ENCODE measurements around the gene TYW3.

TYW3 gene

GRCh38 chr1:74732960-74733603 lies at the start of gene TYW3, which contains the start of gene CRYZ:
Gene TYW3, plus strand, starts transcription at chr1:74733152. Its CDS starts 93 bp downstream, at chr1:74733245.
Gene CRYZ, minus strand, starts transcription at chr1:74733050. Its CDS starts 8,229 bp downstream, at chr1:74724821.
- peak; percentile 41 to 96 (median 86) for DNase-seq

GRCh38 chr1:74683656-74684055 lies 49.3 kb upstream of the TYW3 start:
- DNase-seq: peak in 2 of 56 donors; percentile 7 to 19

GRCh38 chr1:74684301-74684700 lies 48.7 kb upstream of the TYW3 start:
- peak in 3 of 56 donors; percentile 1 to 7 (median 4) for DNase-seq

GRCh38 chr1:74686928-74687327 lies 46.0 kb upstream of the TYW3 start:
- no peak for DNase-seq

- peak in 26 of 56 donors; percentile 0 to 70 (median 14) for DNase-seq
Observed at GRCh38 chr1:74689621-74690363, 43.2 kb upstream of the TYW3 start.

GRCh38 chr1:74690364-74690696 lies 42.6 kb upstream of the TYW3 start:
- no peak for DNase-seq

DNA sequence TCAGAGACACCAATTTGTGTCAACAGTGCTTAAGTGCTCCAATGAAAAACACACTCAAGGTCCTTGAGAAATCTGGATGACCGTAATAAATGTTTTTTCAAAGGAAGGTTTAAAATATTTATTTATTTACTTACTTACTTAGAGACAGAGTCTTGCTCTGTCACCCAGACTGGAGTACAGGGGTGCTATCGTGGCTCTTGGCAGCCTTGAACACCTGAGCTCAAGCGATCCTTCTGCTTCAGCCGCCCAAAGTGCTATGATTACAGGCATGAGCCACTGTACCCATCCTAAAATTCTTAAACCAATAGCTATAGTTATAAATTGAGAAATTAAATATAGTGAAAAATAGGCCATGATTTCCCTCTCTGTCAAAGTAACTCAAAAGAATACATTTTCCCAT lies 42.0 kb upstream of the TYW3 start:
- DNase-seq: no peak

GRCh38 chr1:74693473-74693872 lies 39.5 kb upstream of the TYW3 start:
- DNase-seq: no peak

DNA sequence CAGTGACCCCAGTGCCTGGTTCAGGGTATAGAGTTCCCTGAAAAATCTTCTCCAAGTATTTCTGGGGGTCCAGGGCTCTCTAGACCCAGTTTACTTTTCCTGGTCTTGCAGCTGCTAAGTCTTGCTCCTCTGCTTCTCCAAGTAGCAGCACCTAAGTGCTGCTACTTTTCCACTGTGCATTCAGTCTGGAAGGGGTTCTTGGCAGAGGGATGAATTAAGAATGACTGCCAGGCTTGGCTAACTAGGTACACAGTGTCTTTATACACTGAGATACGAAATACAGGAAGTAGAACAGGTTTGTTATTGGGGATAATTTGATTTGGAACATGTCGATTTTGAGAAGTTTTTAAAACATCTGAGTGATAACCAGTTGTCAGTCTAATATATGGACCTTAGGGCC lies 35.1 kb upstream of the TYW3 start:
- no peak for DNase-seq

- no peak for DNase-seq
Observed at GRCh38 chr1:74699331-74699730, 33.6 kb upstream of the TYW3 start.

- DNase-seq: no peak
Observed at GRCh38 chr1:74703386-74704182, 29.4 kb upstream of the TYW3 start.

DNA sequence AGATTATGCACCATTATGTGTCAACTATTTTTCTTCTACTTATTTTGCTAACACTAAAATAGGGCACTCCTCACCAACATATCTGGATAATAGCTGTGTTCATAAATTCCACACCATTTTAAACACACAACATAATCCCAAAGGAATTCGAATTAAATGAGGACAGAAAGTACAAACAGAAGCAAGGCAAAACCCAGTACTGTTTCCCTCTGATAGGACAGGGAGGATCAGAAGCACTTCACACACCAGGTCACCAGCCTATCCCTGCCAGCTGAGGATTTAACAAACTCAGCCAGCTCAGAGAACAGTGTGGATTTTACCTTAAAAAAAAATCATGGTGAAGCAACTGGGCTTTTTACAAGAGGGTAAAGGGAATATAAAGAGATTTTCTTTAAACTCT lies 20.1 kb upstream of the TYW3 start:
- DNase-seq: no peak

DNA sequence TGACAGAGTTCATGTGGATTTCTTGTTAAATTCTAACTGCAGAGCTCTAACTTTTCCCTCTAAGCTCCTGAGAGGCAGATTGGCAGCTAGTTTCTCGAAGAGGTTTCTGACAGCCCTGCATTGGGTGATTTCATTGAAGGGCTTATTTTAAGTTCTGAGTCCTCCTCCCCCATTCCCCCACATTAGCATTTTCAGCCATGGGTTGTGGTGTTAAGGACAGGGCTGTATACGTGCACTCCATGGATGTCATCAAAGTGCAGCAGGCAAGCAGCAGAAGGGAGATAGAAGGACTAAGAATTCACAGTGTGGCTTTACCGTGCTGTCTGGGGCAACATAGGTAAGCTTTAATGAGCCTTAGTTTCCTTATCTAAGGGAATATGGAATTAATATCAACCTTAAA lies 19.1 kb upstream of the TYW3 start:
- DNase-seq: no peak

GRCh38 chr1:74714429-74715235 lies 18.3 kb upstream of the TYW3 start:
- DNase-seq: no peak

- no peak for DNase-seq
Observed at GRCh38 chr1:74715236-74715502, 17.8 kb upstream of the TYW3 start.

DNA sequence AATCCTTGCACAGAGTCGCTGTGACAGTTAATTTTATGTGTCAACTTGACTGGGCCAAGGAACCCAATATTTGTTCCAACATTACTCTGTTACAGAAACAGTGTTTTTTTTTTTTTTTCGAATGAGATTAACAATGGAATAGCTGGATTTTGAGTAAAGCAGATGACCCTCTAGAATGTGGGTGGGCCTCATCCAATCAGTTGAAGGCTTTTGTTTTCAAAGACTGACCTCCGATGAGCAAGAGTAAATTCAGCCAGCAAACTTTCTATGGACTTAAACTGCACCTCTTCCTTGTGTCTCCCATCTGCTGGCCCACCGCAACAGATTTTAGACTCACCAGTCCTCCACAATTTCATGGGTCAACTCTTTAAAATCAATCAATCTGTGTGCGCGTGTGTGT lies 17.1 kb upstream of the TYW3 start:
- no peak for DNase-seq

DNA sequence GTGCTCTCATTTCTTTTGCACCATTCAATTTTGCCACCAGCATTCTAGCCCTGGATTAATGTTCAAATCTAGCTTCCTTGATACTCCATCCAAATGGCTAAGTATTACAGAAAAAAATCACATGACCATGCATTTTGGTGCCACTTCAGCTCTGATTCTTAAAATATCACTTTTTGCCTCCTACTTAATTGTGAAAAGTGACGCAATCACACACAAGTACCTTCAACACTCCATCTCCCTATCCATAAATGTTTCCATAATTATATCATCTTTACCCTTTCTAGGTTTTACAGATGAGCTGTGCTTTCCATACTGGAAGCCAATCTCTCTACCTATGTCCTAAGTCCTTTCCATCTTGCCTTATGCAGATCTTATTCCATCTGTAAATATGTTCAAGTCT lies 16.1 kb upstream of the TYW3 start:
- no peak for DNase-seq

- no peak for DNase-seq
Observed at GRCh38 chr1:74717626-74718025, 15.3 kb upstream of the TYW3 start.

DNA sequence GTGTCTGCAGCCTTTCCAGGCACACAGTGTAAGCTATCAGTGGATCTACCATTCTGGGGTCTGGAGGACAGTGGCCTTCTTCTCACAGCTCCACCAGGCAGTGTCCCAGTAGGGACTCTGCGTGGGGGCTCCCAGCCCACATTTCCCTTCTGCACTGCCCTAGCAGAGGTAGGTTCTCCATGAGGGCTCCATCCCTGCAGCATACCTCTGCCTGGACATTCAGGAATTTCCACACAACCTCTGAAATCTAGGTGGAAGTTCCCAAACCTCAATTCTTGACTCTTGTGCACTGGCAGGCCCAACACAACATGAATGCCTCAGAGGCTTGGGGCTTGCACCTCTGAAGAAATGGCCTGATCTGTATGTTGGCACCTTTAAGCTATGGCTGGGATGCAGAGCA lies 6.9 kb upstream of the TYW3 start:
- no peak for DNase-seq

GRCh38 chr1:74728736-74729135 lies 4.2 kb upstream of the TYW3 start:
- DNase-seq: no peak

GRCh38 chr1:74729741-74730478 lies 3.0 kb upstream of the TYW3 start:
- DNase-seq: peak in 2 of 56 donors; percentile 1 to 12

Measured in nucleus accumbens (tissue), 56 donors.